Dedifferentiated amniotic fluid mesenchymal stem cell (primary cell): ENCODE measurements around the gene DRD4.
A peak's percentile ranks its signal among the peaks of the same experiment; 100 is the strongest.

Source experiments
- DNase-seq: peaks from one replicate; pipeline ENCODE4 v3.0.0-alpha.2; 2016; ENCODE audit errors: extremely low spot score

The DRD4 gene

DNA sequence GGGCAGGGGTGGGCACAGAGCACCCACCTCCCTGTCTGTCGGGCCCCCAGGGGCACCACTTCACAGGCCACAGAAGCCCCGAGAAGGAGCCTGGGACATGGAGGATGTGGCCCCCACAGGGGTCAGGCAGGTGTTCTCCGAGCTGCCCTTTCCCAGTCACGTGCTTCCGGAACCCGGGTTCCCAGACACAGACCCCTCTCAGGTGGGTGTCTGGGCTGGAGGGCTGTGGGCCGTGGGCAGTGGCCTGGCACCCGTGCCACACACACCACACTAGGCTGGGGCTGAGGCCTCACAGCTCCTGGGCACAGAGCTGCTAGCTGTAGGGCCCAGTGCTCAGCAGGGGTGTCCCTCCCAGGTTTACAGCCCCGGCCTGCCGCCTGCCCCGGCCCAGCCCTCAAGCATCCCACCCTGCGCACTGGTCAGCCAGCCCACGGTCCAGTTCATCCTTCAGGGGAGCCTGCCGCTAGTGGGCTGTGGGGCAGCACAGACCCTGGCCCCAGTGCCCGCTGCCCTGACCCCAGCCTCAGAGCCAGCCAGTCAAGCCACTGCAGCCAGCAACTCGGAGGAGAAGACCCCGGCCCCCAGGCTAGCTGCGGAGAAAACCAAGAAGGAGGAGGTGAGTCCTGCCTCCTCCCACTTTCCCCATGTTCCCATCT is 26.8 kb upstream of the DRD4 start:
- no peak for DNase-seq

DNA sequence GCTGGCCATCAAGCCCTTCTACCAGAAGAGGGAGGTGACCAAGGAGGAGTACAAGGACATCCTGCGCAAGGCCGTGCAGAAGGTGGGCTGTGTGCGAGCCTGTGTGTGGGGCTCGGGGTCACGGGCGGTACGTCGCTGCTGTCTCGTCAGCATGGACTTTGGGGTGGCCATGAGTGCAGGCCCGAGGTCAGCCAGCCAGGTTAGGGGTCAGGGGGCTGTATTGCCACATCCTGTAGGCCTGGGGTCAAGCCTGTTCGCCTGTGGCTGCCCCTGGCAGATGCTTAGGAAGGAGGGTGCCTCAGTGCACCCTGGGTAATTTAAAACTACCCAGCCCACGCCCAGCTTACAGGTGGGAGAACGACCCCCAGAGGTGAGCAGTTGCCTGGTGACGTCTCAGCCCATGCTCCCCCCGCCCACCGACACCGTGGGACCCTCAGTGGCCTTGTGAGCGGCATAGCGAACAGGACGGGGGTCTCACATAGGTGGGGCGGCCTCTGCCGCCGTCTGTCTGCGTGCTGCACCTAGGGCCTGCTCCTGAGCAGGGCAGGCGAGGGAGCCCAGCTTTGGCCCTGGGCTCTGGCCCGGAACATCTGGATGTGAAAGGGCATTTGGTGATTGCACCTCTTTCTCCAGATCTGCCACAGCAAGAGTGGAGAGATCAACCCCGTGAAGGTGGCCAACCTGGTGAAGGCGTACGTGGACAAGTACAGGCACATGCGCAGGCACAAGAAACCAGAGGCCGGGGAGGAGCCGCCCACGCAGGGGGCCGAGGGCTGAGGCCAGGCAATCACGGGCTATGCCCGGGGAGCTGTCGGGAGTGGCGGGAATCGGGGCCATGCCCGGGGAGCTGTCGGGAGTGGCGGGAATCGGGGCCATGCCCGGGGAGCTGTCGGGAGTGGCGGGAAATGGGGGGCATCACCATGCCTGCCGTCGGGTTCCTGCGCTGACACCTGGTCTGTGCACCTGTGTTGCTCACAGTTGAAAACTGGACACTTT is 25.8 kb upstream of the DRD4 start:
- no peak for DNase-seq

DNA sequence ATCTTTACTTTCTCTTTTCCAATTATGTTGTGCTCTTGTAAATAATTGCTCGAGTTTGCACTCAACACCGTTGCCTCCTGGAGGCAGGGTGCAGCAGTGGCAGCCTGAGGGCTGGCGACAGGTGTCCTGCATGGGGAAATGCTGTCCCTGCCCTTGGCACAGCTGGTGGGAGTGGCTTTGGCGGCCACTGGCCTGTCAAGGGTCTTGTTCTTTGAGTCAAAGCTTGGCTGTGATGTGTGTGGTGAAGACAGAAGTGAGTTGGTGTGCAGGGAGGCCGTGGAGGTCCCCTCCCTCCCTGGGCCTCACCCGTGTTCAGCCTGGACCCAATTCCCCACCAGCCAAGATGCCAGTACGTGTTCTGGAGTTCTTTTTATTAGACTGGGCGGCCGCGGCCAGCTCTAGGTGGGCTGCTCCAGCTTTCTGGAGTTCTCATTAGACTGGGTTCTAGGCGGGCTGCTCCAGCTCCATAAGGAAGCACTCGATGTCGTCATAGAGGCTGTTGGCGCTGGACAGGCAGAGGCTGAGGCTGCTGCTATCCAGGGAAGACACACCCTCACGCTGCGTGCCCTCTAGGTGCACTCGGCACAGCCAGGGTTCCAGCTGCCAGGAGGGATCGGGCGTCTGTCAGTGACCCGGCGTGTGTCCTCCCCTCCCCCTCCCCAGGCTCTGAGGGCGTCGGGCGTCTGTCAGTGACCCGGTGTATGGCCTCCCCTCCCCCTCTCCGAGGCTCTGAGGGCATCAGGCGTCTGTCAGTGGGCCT is 24.7 kb upstream of the DRD4 start:
- DNase-seq: no peak

DNA sequence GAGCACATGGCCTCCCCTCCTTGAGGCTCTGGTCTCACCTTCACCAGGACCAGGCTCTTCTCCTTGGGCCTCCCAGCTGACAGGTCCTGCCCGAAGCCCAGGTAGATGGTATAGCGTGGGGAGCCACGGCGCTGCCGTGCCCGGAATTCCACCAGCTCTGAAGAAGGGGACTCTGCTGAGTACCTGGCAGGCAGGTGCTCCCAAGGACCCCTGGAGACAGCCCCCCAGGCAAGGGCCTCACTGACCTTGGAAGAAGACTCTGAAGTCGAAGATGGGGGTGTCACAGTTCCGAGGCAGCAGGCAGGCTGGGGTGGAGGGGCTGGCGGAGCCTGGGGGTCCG is 24.1 kb upstream of the DRD4 start:
- DNase-seq: no peak

DNA sequence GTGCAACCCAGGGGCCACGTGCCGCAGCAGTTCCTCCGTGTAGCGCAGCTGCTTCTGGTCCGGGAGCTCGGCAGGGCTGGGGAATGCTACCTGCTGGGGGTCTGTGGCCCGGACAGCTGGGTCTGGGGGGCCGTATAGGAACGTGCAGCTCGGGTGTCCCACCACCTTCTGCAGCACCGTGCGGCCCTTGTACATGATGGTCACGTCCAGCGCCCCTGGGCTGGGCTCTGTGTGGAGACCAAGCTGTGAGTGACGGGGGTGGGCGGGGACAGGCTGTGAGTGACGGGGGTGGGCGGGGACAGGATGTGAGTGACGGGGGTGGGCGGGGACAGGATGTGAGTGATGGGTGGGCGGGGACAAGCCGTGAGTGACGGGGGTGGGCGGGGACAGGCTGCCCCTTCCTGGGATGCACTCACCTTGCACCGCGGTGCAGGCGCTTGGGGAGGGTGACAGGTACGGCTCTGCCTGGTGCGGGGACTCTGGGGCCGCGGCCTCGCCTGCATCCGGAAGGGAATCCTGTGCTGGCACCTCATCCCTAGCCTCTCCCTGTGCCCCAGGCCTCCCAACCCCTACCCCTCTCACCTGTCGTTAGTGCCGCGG is 23.6 kb upstream of the DRD4 start:
- no peak for DNase-seq

DNA sequence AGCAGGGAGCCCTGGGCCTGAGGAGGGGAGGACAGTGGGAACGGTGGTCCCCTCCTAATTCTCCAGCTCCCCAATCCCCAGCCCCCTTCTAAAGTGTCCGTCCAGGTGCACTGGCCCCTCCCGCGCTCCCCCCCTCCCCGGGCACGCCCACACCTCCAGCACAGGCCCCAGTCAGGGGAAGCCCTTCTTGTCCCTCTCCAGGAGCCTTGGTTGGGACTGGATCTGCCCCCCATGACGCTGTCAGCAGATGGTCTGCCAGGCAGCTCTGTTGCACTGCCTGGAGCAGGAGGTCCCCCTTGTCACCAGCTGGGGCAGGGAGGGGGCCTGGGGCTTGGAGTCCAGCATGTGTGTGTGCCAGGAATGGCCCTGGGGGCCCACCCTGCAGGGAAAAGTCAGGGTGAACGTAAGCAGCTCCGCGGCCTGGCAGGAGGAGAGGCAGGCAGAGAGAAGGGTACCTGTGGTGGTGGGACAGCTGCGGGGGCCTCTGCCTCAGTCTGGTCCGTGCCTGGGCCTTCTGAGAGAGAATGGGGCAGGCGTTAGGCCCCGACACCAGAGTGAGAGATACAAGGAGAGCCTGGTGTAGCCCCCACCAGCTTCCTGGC is 22.9 kb upstream of the DRD4 start:
- DNase-seq: no peak

DNA sequence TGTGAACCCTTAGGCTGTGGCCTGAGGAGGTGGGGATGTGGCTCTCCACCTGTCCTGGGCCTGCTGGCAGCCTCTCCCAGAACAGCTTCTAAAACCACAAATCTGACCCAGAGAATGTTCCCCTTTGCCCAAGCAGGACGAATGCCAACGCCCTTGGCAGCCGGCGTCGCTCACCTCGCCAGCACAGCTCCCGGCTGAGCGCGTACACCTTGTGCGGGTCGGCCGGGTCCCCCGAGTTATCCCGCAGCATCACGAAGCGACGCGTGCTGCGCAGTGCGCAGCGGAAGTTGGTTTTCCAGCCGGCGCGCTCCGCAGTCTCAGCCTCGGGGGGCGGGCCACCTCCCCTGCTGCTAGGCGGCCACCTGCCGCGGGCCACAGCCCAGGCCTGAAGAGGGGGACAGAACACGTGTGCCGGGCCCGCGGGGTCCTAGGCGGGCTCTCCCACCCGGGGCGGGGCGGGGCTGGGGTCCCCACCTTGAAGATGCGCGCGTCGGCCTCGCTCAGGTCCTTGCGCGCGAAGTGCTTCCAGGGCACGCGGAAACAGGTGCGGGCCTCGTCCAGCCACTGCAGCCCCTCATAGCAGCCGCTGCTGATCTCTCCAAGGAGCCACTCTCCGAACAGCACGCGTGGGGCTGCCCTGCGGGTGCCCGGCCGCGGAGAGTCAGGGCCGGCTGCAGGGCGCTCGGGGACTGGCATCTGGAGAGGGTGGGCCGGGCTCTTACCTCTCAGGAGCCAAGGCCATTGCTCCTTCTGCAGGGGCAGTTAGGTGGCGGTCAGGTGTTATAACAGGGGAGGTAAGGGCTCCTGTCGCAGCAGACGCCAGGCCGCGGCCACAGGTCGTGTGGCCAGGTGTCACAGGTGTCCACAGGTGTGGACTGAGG is 22.2 kb upstream of the DRD4 start:
- DNase-seq: no peak

DNA sequence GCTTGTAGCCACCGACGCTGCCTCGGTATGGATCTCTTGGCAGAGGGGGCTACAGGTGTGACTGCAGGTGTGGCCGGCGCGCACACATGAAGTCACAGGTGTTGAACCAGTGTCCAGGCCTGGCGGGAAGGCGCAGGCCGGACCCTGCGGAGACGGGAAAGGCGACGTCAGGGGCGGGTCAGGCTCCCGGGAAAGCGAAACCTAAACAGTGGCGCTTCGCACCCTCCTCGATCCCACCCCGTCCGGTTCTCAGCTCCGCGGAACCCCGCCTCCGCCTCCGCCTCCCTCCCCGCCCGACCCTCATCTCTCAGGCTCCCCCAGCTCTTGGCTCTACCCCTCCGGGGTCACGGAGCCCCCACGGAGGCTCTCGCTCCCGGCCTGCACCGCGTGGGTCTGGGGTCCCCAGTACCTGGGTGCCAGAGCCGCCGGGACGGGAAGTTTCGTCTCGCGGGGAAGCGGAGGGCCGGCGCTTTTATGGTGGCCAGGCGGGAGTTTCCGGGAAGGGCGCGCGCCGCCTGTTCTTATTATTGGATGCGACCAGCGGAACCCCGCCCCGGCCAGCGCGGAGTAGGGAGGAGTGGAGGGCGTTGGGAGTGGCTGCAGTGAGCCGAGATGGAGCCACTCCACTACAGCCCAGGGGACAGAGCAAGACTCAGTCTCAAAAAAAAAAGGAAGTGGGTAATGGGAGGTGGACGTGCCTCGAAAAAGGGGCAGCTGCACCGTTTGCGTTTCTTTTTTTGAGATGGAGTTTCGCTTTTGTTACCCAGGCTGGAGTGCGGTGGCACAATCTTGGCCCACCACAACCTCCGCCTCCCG is 21.4 kb upstream of the DRD4 start, which contains the start of gene IRF7:
Gene IRF7 (minus strand): TSS at position 447 of the 816 bp plus-strand sequence. CDS start 586 bp downstream, outside the sequence.
- DNase-seq: peak; percentile 87

DNA sequence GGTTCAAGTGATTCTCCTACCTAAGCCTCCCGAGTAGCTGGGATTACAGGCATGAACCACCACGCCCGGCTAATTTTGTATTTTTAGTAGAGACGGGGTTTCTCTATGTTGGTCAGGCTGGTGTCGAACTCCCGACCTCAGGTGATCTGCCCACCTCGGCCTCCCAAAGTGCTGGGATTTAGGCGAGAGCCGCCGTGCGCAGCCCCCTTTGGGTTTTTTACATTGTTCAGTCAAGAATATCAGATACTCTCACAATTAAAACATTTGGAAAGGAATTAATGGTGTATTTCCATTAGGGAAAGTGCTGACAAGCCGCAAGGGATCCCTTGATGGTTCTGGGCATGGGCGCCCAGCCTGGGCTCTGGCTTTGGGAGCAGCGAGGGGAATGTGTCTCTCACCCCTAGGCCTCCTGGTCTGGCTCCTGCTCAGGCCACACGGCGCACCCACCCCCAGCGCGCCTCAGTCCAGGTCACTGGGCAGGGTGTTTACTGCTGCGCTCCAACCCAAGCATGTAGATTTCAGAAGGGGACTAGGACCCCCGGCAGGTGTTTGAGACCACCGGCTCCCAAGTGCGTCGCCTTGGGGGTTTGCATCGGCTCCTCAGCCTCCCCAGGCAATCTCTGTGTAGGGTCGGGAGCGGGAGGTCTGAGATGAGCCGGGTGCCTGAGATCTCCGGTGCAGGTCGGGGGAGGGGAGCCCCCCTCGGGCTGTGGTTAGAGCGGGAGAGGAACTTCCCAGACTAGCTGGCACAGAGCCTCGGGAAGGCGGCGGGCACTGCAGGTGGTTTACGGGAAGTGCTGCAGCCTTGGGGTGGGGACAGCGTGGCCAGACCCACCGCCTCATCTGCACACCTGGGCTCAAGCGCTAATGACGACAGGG is 20.5 kb upstream of the DRD4 start:
- DNase-seq: no peak

DNA sequence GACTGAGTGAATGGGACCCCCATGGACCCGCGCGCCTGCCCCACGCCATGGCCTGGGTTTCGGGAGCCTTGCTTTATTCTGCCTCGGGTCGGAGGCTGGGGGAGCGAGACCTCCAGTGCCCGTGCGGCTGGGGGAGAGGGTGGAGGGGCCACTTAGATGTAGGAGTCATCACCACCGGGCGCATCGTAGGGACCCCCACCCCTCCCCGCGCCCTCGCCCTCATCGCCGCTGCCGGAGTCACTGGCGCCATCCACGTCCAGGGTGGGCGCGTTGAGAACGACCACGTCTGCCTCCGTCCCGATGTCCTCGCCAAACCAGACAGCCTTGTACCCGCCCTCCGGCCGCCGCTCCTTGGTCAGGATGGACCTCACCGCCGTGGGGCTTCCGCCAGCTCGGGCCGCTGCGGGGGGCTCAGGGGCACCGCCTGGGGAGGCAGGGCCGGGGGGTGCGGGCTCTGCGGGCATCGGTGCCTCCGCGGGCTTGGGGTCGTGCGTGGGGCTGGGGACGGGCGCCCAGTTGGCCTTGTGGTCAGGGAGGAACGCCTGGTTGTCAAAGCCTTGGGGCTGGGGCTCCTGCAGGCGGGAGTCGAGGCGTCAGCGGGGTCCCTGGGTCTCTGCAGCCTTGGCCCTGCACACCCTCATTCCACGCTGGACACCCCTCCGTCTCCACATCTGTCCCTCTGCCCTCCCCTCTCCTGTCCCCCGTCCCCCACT is 19.7 kb upstream of the DRD4 start:
- no peak for DNase-seq

DNA sequence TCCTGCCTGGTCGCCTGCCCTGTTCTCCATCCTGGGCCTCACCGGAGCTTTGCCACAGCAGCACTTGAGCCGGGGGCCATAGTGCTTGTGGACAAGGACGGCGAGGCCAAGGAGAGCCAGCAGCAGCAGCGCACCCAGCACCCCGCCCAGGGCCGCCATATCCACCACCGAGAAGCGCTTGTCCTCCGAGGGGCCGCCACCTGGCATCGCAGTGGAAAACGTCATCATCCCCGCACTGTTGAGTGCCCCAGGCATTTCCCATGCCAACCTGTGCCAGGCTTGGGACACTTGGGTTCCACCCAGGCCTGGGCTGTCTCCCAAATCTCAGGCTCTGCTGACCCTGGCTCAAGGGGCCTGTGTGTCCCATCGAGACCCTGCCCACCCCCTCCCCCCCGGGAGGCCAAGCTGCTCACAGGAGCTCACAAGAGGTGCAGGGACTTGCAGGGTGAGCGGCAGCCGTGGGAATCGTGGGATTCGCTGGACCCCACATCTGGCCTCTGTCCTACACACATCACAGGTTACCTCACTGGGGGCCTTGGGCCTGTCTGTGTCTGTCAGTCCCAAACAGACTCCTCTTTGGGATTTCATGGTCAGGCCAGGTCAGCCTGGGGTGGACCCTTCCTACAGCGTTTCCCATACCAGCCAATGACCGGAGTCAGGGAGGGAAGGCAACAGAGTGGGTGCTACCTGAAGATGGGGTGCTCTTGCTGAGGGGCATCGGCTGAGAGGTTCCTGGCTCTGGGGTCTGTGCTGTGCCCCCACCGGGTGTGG is 19.0 kb upstream of the DRD4 start:
- no peak for DNase-seq

DNA sequence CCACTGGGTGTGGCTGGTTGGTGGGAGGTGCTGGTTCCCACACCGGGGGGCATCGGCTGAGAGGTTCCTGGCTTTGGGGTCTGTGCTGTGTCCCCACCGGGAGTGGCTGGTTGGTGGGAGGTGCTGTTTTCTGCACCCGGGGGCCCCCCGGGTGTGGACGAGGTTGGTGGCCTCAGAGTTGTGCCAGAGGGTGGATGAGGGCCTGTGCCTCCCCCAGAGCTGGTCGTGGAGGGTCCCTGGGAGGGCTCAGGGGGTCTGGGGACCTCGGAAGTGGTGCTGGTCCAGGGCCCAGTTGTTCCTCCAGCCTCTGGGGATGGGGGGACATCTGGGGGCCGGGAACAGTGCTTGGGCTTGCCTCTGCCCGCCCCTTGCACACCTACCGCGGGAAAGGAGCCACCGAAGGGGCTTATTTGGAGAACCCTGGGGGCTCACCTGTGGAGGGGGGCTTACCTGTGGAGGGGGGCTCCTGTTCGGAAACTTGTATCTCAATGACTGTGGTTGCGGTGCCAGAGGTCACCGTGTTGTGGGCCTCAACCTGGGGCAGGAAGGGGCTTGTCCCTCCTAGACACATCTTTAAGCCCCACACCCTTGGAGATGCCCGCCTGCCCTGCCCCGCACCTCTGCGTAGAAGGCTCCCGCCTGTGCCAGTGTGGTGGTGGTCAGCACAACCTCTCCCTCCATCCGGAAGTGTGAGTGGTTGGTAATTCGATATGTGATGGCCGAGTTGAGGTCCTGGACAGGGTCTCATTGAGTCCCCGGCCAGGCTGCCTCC is 18.0 kb upstream of the DRD4 start:
- no peak for DNase-seq

DNA sequence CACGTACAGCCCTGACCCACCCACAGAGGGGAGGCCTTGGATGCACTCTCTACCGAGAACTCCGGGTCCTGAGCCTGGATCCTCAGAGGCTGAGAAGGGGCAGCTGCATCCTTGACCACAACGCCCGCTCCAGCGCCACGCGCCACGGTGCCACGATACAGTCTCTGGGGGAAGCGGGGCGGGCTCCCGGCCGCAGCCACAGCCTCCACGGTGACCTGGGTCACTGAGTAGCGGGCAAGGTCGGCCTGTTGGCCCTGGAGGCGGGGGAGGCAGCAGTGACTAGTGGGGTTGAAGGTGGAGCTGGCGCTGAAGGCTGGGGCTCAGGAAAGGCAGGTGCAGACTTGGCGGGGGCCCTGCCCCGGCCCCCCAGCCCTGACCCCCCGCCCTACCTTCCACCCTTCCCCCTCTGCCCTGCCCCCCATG is 17.4 kb upstream of the DRD4 start:
- DNase-seq: no peak

DNA sequence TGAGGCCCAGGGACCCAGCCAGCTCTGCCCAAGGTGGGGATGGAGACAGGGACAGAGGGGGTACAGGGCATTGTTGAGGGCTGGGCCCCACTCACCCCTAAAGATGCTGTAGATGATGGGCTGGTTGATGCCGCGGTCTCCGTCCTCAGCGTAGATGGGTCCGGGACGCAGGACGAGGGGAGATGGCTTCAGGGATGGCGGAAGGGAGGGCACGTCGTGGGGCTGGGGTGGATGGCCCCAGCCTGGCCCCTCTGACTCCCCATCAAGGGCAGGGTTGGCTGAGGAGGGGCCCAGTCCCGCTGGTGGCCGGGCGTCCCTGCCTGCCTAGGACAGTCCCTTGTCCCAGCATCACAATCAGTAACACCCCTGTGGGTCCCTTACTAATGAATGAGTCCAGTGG is 16.9 kb upstream of the DRD4 start:
- no peak for DNase-seq

DNA sequence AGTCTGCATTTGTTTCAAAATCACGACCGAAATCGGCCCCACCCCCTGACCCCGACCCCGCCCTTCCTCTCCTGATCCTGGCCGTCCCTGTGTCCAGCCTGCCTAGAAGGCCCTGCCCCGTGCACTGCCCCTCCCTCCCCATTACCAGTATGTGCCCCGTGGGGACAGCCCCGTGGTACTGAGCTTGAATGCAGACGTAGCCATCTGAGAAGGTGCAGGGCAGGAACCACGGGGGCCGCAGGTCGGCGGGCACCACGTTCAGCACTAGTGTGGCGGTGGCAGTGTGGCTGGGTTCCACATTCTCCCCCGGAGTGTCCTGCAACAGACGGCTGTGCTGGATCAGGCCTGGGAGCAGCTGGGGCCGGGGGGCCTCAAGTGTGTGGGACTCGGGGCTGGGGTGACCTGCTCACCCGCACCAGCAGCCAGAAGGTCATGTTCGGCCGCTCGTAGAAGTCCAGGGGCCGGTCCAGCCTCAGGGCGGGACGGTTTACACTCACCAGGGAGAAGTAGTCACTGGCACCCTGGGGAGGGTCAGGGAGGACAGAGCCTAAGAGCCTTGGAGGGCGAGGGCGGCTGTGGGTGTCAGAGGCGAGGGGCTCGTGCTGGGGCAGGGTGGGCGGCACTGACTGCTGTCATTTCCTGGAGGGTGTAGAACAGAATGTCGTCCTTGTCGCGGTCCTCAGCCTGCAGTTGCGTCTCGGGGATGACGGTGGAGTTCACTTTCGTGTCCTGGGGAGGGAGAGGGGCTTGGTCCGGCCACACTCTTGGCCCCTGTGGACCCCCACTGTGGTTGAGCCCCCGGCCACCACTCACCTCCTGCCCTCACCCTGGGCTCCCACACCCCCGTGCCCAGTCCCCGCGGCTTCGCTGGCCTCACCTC is 15.9 kb upstream of the DRD4 start:
- no peak for DNase-seq
